Activated CD4-positive, alpha-beta T cell treated with anti-CD3 and anti-CD28 coated beads, Interleukin-10, Interleukin-2, amounts not matched to agents 100 ng/mL and 50 ng/mL, durations not matched to agents 16 hours and 8 hours (primary cell): ENCODE results near the gene ARHGAP23.

Experiments used
- DNase-seq: peaks from one replicate; pipeline ENCODE4 v3.0.0-alpha.2; 2020

The ARHGAP23 gene, protein sequence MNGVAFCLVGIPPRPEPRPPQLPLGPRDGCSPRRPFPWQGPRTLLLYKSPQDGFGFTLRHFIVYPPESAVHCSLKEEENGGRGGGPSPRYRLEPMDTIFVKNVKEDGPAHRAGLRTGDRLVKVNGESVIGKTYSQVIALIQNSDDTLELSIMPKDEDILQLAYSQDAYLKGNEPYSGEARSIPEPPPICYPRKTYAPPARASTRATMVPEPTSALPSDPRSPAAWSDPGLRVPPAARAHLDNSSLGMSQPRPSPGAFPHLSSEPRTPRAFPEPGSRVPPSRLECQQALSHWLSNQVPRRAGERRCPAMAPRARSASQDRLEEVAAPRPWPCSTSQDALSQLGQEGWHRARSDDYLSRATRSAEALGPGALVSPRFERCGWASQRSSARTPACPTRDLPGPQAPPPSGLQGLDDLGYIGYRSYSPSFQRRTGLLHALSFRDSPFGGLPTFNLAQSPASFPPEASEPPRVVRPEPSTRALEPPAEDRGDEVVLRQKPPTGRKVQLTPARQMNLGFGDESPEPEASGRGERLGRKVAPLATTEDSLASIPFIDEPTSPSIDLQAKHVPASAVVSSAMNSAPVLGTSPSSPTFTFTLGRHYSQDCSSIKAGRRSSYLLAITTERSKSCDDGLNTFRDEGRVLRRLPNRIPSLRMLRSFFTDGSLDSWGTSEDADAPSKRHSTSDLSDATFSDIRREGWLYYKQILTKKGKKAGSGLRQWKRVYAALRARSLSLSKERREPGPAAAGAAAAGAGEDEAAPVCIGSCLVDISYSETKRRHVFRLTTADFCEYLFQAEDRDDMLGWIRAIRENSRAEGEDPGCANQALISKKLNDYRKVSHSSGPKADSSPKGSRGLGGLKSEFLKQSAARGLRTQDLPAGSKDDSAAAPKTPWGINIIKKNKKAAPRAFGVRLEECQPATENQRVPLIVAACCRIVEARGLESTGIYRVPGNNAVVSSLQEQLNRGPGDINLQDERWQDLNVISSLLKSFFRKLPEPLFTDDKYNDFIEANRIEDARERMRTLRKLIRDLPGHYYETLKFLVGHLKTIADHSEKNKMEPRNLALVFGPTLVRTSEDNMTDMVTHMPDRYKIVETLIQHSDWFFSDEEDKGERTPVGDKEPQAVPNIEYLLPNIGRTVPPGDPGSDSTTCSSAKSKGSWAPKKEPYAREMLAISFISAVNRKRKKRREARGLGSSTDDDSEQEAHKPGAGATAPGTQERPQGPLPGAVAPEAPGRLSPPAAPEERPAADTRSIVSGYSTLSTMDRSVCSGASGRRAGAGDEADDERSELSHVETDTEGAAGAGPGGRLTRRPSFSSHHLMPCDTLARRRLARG (N-terminal part only)

DNA sequence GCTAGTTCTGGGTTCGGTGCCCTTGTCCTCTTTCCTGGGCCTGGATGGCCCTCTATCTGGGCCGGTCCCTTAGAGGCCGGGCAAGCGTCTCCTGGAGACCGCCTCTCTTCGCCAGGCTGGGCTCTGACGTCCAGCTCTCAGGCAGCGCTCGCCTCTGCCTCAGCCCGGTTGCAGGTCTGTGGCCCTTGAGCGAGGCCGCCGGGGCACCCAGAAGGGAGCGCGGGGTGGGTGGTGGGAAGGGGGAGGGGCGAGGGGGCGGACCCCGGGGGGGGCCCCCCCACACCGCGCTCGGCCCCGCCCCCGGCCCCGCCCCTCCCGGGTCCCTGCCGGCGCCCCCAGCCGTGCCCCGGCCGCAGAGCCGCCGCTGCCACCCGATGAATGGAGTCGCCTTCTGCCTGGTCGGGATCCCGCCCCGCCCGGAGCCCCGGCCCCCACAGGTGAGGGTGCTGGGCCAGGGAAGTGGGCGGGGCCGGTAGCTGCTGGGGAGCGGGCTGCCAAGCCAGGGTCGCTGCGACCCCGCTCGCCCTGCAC lies at the start of gene ARHGAP23:
TSS of gene ARHGAP23 (plus strand) at position 353 of the 531 bp plus-strand sequence. CDS start at position 375, 22 bp downstream.
- peak; percentile 29 for DNase-seq

DNA sequence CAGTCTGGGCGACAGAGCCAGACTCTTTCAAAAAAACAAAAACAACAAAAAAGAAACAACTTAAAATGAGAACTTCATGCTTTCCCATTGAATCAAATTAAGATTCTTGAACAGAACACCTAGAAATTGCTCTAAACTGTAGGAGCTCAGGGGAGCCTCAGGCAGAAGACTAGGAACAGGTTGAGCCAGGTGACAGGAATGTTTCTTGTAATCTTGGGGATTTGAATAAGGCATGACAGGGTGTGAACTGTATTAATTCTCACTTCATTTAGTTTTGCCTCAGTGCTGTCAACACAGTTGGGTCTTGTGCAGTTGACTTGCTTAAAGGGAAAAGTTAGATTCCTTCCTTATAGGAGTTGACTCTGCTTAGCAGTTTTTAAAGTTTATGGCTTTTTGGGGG lies 48.8 kb upstream of the ARHGAP23 start:
- DNase-seq: no peak

DNA sequence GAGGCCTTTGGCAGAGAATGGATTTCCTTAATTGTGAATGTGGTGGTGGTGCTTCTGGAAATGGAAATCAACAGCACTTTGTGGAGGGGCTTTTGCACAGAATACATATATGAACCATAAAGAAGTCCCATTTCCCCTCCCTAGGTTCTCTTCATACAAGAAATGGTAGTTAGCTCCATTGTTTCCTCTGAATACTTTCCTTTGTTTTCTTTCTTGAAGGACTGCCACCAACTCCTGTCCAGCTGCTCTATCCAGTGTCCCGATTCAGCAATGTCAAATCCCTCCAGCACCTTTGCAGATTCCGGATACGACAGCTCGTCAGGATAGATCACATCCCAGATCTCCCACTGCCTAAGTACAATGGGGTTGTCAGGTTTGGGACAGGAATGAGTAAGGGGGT lies 33.2 kb upstream of the ARHGAP23 start:
- no peak for DNase-seq

DNA sequence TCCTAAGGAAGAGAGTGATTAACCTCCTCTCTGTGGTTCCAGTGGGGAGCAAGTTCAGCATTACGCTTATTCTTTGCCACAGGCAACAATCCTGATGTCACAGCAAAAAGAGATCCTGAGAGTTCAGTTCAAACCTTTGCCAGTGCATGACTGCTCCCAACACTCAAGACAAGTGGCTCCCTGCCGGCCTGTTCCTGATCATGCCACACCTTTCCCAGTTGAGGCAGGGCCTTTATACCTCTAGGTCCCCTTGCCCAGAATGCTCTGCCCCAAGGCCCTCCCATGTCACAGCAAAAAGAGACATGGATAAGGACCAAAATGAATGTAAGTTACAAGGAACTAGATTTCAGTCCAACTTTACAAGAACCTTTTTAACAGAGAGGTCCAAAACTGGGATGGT lies 31.0 kb upstream of the ARHGAP23 start:
- no peak for DNase-seq

DNA sequence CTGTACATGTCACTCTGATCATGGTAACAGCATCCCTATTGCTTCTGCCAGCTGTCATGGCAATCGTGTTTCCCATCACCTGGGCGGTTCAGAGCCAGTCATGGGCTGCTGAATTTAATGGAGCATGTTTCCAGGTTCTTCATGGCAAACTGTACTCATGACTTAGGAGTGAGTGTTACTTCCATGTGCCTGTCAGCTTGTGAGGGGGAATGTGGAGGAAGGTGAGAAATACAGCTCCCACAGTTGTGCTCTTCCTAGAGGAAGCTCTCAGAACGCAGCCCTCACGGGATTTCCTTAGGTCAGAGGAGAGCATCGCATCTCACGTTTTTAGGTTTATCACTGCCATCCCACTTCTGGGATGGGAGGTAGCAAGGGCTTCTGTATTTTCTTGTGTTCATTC lies 28.0 kb upstream of the ARHGAP23 start:
- no peak for DNase-seq

DNA sequence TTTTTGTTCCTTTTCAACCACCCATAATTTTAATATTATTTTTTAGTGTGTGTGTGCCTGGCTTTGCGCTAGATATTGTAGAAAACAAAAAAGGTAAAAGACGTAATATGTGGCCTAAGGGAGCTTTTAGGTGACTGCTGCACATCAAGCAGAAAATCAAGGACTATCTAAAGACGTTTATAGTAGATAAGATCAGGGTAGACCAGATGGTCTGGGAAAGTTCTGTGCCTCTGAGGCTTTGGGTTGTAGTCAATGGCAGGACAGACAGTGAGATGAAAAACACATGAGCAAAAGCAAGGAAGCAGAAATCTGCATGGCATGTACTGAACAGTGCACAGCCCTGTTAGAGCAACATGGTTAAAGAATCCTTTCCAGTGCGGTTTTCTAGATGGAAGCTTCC lies 26.8 kb upstream of the ARHGAP23 start:
- DNase-seq: no peak

DNA sequence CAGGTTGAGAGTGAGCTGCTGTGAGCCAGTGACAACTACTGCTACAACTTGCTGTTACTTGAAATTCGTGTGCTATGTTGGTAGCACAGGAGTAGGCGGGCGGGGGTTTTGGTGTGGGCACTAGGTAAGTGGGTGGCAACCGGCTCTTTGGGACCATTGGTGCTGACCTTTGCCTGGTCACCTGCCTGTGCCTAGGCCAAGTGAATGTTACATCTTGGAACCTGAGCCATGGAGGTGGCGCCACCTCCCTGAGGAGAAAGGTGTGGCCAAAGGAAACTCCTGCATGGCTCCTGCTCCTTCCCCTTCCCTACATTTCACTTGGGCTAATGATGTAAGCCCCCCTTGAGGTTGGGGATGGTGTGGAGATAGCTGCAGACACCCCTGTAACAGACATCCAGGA lies 25.4 kb upstream of the ARHGAP23 start:
- no peak for DNase-seq

DNA sequence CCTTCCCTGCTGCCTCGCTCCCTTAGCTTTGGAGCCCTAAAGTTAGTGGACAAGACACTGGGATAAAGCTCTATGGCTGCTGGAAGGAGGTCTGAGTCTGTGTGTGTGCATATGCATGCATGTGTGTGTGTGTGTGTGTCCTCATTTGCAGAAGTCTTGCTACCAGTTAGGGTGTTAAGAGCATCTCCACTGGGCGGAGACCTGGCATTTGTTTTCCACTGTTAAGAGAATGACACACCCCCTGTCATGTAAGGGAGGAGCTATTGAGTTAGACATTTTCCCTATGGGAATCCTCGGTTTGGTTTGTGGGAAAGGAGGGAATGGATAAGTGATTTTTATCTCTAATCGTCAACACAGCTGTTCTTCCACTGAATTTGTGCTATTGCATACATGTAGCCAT lies 24.8 kb upstream of the ARHGAP23 start:
- DNase-seq: no peak

DNA sequence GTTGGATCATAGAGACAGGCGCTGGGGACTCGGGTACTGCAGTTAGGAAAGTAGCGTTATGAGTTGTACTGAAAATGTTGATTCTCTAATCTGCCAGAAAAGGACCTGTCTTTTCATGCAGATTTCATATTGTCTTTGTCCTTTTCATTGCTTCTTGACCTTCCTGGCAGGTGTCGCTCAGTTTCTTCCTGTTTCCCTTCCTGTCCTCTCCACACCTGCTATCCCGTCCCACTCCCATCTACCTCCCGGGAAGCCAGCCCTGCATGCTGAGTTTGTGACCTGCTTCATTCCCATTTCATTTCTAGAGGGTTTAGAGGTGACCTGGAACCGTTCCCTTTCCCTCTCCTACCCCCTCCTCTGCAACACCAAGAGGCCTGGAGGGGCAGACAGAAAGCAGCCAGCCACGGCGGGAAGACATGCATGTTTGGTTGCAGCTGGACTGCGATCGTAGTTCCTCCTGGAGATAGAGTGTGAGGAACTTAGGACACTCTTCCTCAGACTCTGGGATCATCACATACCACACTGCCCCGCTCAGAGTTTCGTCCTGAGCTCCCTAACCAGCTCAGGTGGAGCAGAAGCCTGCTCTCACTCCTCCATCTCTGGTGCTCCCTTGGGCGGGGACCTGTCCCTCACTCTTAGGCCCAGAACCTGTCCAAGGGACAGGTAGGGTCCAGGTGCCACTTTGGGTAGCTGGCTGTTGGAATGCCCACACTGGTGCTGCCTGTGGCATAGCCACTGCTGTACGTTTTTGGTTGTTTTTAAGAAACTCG lies 23.9 kb upstream of the ARHGAP23 start:
- no peak for DNase-seq

DNA sequence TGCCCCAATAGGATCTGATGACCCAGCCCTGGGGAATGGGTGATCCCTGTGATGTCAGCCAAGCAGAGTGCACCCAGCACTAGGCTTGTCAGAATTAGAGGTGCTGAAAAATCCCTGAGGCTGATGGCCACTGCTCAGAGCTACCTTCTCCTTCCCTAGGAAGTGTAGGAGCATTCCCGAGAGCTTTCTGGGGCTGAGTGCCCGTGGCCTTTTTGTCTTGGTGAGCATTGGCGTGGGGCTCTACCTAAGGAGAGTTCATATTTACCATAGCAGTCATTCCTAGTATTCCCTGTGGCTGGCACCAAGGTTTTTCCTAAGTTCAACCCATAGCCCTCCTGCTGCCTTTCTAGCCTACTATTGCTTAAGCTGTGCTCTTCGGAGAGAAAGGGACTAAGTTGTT lies 22.6 kb upstream of the ARHGAP23 start:
- no peak for DNase-seq

DNA sequence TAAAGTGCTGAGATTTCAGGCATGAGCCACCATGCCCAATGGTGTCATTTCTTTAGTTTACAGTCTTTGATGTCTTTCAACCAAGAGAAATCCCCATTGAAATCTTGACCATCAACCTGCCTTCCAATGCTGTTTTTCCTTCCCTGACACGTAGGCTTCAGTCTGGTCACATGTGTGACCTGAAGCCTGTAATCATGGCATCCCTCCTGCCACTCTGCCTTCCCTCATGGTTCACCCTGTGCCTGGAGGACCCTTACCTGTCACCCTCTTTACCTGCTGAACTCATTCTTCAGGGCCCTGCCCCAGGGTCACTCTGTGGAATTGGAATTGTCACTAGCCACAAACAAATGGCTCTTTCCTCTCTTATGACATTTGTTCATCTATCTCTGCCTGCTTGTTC lies 18.1 kb upstream of the ARHGAP23 start:
- no peak for DNase-seq

DNA sequence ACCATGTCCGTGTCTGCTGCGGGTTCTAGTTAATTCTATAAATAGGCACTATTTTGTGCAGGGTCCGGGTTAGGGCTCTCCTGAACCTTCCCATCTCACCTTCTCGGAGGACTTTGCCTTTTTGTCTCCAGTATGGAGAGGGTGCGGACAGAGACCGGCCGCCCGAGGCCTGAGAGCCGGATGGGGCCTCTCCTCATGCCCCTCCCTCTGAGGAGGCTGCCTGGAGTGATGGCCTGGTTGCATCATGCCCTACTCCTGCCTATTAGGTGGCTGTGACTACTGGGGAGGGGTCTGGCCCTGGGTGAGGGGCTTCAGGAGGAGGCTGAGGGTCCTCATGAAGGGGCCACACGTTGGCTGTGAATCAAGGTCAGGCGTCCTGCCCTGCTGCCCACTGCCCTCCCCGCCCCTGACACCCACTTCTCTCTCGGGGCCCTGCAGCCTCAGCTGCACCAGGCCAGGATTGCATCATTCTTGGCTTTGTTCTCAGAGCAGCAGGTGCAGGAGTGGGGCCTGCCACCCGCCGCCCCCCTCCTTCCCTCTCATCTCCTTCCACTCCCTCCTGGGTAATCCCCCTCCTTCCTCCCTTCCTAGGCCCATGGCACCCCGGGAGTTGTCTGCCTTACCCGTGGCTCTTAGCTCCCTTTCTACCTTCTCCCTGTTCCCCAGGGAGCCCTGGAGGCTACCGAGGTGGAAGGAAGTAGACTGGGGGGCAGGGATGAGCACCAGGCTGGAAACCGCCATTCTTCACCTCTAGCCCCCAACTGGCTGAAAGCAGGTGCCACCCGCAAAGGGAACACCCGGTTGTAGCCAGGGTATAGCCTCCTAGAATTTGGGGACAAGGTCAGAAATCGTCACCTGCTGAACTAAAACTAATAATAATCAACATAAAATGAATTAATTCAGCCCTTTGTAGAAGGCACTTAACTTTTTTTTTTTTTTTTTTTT lies 12.7 kb upstream of the ARHGAP23 start:
- DNase-seq: peak; percentile 42

DNA sequence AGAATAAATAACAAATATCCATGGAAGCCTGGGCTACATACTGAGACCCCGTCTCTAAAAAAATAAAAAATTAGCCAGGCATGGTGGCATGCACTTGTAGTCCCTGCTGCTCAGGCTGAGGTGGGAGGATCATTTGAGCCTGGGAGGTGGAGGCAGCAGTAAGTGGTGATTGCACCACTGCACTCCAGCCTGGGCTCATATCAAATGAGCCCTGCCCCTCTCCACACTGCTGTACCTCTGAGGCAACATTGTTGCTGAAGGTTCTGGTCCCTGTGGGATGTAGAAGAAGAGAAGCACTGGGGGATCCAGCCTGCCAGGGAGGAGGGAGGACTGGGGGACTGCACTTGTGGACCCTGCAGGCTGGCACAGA lies 11.4 kb upstream of the ARHGAP23 start:
- no peak for DNase-seq

DNA sequence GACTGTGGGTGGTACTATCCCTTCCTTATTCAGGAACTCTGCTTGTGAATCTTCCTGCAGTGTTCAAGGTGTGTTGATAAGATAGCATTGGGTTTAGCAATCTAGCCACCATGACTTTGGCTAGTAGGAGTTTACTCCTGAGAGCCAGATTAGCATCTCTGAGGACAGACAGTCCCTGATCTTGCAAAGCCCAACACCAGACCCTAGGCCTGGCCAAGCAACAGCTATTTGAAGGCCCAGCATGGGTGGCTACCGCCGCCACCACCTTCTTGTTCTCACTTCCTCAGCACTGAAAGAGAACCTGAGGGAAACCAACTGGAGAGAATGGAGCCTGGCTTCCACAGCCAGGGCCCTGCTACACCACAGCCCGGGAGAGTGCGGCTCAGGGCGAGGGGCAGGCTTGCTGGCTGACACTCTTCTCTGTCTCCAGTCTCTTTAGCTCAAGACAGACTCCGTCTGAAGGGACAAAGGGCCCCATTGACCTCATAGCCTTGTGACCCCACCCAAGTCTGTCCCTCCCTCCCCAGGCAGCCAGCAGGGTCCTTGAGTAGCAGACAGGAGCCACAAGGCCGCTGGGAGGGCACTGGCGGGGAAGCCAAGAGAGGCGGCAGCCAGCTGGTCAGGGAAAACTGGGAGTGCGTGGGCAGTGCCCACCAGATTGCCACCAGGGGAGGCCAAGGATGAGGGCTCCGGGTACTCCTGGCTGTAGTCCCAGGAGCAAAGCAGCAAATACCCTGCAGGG lies 10.9 kb upstream of the ARHGAP23 start:
- DNase-seq: no peak

DNA sequence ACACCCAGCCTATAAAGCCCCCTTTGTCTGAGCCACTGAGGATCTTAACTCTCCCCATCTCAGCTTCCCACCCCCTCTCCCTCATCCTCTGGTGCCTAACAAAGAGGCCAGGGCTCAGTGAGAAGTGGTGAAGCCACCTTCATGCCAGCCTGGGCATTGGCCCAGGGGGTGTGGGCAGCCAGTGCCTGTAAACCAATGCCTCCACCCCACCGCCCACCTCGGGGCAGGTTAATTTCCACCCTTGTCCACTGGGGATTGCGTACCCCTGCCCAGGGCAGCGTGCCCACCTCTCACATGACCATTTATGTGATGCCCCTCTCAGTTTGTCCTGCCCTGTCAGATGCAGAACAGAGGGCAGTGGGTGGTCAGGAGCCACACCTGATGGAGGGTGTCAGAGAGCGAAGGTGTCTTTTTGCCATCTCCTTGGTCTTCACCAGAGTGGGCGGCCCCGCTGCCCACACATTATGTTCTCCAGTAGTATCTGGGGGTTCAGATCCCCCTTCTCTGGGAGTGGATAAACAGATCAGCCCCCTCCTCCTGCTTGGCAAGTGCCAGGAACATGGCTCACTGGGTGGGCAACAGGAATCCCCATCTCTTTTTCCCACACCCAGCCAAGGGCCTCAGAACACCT lies 10.1 kb upstream of the ARHGAP23 start:
- DNase-seq: no peak

DNA sequence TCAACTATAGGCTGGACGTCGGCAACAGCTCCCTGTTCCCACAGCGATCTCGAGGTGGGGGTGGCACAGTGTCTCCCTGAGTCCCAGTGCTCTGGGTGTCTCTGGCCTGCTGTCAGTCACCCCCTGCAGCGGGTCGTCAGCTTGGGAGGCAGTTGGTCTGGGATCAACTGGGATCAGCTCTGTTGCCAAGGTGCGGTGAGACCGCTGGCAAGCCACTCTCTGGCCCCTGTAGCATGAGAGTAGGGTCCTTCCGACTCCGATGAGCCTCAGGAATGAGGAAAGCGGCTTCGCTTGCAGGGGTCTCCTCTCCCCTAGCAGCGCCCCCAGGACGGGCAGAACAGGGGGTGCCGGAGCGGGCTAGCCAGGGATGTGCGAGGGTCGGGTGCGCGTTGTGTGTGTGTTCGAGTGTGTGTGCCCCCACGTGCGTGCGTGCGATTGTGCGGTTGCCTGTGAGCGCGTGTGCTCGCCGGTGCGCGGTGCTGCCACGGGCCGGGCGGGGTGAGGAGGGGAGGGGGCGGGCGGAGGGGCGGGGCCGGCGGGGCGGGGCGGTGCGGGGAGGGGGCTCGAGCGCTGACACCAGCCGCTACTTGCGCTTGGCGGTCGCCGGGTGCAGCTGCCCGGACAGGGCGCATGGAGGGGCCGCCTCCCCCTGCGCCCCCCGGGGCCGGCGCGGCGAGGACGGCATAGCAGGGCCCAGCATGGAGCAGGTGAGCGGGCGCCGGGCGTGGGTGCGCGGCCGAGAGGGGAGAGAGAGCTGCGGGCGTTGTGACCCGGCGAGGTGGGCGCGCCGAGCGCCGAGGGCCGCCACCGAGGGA lies 9.4 kb upstream of the ARHGAP23 start:
- DNase-seq: no peak

DNA sequence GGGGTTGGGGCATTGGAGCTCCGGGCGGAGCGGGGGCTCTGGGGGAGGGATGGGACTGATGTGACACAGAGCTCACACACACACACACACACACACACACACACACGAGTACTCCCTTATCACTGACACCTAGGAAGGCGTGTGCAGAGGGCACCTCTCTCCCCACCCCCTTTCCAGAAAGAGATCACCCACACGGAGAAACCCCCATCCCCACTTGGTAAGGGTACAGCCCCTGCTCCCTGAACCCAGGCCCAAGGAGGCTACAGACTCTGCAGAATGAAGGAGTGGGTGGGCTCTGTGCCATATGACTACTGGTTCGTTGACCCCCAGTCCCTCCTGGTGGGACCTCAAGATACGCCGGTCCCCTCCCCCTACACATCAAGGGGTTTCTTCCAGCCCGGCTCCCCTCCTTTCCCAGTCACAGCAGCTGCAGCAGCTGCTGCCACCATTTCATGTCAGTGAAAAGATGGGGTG lies 8.7 kb upstream of the ARHGAP23 start:
- DNase-seq: no peak

DNA sequence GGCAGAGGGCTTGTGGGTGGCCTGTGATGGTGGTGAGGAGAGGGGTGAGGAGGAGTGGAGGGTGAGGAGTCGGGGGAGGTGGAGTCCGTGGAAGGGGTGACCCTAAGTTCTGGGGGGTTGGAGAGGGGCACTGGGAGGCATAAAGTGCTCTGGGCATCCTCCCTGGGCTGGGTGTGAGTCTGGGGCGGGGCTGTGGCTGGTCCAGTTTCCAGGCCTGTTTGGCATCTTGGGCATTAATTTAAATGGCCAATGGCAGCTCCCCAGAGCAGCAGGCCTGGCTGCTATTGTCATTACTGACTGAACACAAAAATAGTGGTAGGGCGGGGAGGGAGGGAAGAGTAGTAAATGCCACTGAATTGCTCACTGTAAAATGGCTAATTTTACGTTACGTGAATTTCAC lies 7.7 kb upstream of the ARHGAP23 start:
- DNase-seq: no peak
